Keratinocyte (primary cell): ENCODE data around the gene ZSCAN18. TPM values are rescaled to one million over a fixed set of nuclear protein-coding genes. Genes with fewer than 3 reads are reported as not detected.

Source experiments
- DNase-seq: peaks from one replicate; pipeline ENCODE4 v3.0.0-alpha.2; 2011; ENCODE audit warnings: low read depth, missing footprints, low spot score
- FAIRE-seq: peaks from 2 replicates; lab custom pipeline; 2011; peaks lifted over from hg19 to GRCh38; lab: Jason Lieb, UNC
- H2AFZ ChIP-seq: 2 replicates; pipeline ENCODE4 v1.6.0; 2012; ENCODE audit warnings: low read length, control low read depth, inconsistent platforms; ENCODE audit not compliant: control insufficient read depth
- H3K27ac ChIP-seq: 2 replicates; pipeline ENCODE4 v1.5.1; 2011; ENCODE audit warnings: low read length; ENCODE audit not compliant: control insufficient read depth, insufficient read depth
- H3K27me3 ChIP-seq: 3 replicates; pipeline ENCODE4 v1.6.0; 2011; ENCODE audit warnings: low read length; ENCODE audit not compliant: control insufficient read depth, insufficient read depth; ENCODE audit errors: extremely low read depth
- H3K36me3 ChIP-seq, 2 experiments: 2 replicates in 1 of 2; 3 replicates in 1 of 2; pipeline ENCODE4 v1.5.1; 2011; ENCODE audit warnings: low read length in 2 of 2, mild to moderate bottlenecking in 1 of 2; ENCODE audit not compliant: control insufficient read depth in 2 of 2, insufficient read depth in 2 of 2; ENCODE audit errors: extremely low read depth in 1 of 2
- H3K4me1 ChIP-seq: 3 replicates; pipeline ENCODE4 v1.5.1; 2011; ENCODE audit warnings: low read length; ENCODE audit not compliant: control insufficient read depth, insufficient read depth; ENCODE audit errors: extremely low read depth
- H3K4me2 ChIP-seq: 3 replicates; pipeline ENCODE4 v1.6.0; 2011; ENCODE audit warnings: low read depth, low read length; ENCODE audit not compliant: control insufficient read depth, insufficient read depth; ENCODE audit errors: extremely low read depth
- H3K4me3 ChIP-seq, 3 experiments: fragments of 200-600 bp in 1 of 3; sonication (generic) in 1 of 3; 2 replicates in 2 of 3; 3 replicates in 1 of 3; pipeline ENCODE4 v1.5.1; 2011 to 2016; ENCODE audit warnings: low read length in 3 of 3, mild to moderate bottlenecking in 3 of 3, control low read depth in 2 of 3, inconsistent platforms in 1 of 3, low read depth in 1 of 3, mixed read lengths in 1 of 3, mixed run types in 1 of 3, moderate library complexity in 1 of 3; ENCODE audit not compliant: control insufficient read depth in 2 of 3, insufficient read depth in 2 of 3; ENCODE audit errors: extremely low read depth in 1 of 3
- H3K79me2 ChIP-seq: 2 replicates; pipeline ENCODE4 v1.6.0; 2012; ENCODE audit warnings: low read length; ENCODE audit not compliant: control insufficient read depth, insufficient read depth
- H3K9ac ChIP-seq: 3 replicates; pipeline ENCODE4 v1.6.0; 2011; ENCODE audit warnings: low read length; ENCODE audit not compliant: control insufficient read depth, insufficient read depth; ENCODE audit errors: extremely low read depth
- H3K9me1 ChIP-seq: 3 replicates; pipeline ENCODE4 v1.6.0; 2011; ENCODE audit warnings: low read length; ENCODE audit not compliant: control insufficient read depth, insufficient read depth; ENCODE audit errors: extremely low read depth
- H3K9me3 ChIP-seq: 2 replicates; pipeline ENCODE4 v1.5.1; 2012; ENCODE audit warnings: low read depth, low read length; ENCODE audit not compliant: control insufficient read depth
- H4K20me1 ChIP-seq: 3 replicates; pipeline ENCODE4 v1.6.0; 2011; ENCODE audit warnings: low read length; ENCODE audit not compliant: control insufficient read depth, insufficient read depth; ENCODE audit errors: extremely low read depth
- EZH2 ChIP-seq: IDR thresholded peaks from one replicate; pipeline ENCODE4 v1.6.1; 2012; ENCODE audit warnings: inconsistent platforms, mild to moderate bottlenecking, low read length, moderate library complexity
- dilution Hi-C: fragments of 300-500 bp; cut with MboI; formaldehyde crosslinking; loops from one replicate; pipeline ENCODE4 v1.7.0; 2020; ENCODE audit warnings: low sequenced_read_pairs; ENCODE audit not compliant: extremely low pct_ligation_motif_present
- polyA plus RNA-seq, 5 experiments: library from polyadenylated mRNA; depleted of rRNA in 3 of 5; stranded (reverse) in 3 of 5; stranded (forward) in 1 of 5; unstranded in 1 of 5; fragments of >200 nt; gene quantifications; 1 replicate in 1 of 5; 2 replicates in 3 of 5; 3 replicates in 1 of 5; pipeline versions ENCODE4 v1.2.1 to v1.2.3, GENCODE V29; 2011 to 2012; ENCODE audit warnings: missing spikeins in 2 of 5, low read depth in 1 of 5, low replicate concordance in 1 of 5
- TF ChIP-seq, protein P1 (sequence below), 3 experiments: IDR thresholded peaks in 1 of 3; conservative IDR thresholded peaks in 1 of 3; optimal IDR thresholded peaks in 1 of 3; 2 replicates in 2 of 3; 3 replicates in 1 of 3; pipeline versions ENCODE3 to v1.5.1; 2011; ENCODE audit warnings: low read length in 3 of 3, mild to moderate bottlenecking in 3 of 3, moderate library complexity in 2 of 3, control low read depth in 1 of 3, inconsistent platforms in 1 of 3; ENCODE audit not compliant: insufficient read depth in 2 of 3; ENCODE audit errors: extremely low read depth in 1 of 3

ZSCAN18 gene
- polyA plus RNA-seq, 1 donor (not counting 4 experiments of a cell fraction or from before 2014, with no cell fraction given): 16.1 TPM

DNA sequence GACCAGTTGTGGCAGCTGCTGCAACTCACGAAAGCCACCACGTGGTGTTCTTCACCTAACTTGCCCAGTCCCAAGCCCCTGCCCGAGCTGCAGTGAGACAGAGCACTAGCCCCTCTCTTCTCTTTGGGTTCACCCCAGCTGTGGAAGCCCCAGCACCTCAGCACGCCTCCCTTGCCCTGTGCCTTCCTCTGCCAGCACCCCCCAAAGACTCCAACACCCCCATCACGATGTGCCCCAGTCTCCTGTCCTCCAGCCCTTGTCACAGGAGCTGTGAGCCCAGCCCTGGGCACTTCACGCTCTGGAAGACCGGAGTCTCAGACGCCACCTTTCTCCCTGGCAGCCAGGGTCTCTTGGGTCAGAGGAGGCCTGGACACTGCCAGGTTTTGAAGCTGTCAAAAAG is 41.2 kb downstream of the ZSCAN18 start:
- H4K20me1 ChIP-seq: no peaks in the 10 kb centered on the region
- no peak overlapping the region for H2AFZ ChIP-seq
- TF ChIP-seq, protein P1, sequence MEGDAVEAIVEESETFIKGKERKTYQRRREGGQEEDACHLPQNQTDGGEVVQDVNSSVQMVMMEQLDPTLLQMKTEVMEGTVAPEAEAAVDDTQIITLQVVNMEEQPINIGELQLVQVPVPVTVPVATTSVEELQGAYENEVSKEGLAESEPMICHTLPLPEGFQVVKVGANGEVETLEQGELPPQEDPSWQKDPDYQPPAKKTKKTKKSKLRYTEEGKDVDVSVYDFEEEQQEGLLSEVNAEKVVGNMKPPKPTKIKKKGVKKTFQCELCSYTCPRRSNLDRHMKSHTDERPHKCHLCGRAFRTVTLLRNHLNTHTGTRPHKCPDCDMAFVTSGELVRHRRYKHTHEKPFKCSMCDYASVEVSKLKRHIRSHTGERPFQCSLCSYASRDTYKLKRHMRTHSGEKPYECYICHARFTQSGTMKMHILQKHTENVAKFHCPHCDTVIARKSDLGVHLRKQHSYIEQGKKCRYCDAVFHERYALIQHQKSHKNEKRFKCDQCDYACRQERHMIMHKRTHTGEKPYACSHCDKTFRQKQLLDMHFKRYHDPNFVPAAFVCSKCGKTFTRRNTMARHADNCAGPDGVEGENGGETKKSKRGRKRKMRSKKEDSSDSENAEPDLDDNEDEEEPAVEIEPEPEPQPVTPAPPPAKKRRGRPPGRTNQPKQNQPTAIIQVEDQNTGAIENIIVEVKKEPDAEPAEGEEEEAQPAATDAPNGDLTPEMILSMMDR (optimal IDR thresholded peaks at IDR 0.05 in 1 of 3, IDR thresholded peaks at IDR 0.05 in 1 of 3, conservative IDR thresholded peaks at IDR 0.05 in 1 of 3; ENCODE audit: extremely low read depth in 1 of 3, insufficient read depth in 2 of 3, low read length in 3 of 3): no peak
- TF ChIP-seq EZH2: no peak
- no peak overlapping the region for H3K27ac ChIP-seq
- H3K27me3 ChIP-seq: no peaks in the 10 kb centered on the region
- no peaks in the 10 kb centered on the region for H3K79me2 ChIP-seq
- no peak overlapping the region for H3K4me3 ChIP-seq
- dilution Hi-C loops: no loop called here
- FAIRE-seq (no peak), DNase-seq (no peak)
- no peaks in the 10 kb centered on the region for H3K9me1 ChIP-seq
- H3K9ac ChIP-seq: no peak overlapping the region
- H3K4me2 ChIP-seq: no peak overlapping the region
- no peaks in the 10 kb centered on the region for H3K36me3 ChIP-seq
- H3K9me3 ChIP-seq: peaks cover 25% of the 10 kb centered on the region
- no peaks in the 10 kb centered on the region for H3K4me1 ChIP-seq

DNA sequence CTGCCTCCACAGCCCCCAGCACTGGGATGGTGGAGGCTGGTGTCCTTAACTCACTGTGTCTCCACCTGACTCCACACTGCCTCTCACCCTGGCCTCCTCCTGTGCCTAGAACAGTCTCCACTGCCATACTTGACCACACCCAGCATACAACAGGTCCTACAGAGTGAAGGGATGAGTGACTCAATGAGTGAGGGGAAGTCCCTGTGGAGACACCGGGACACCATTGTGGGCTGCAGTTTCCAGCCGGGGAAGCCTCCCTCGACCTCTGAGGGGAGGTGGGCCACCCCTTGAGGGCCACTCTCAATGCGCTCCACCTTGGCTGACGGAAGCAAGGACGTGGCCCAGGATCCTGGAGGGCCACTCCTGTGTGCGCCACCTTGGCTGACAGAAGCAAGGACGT is 41.8 kb downstream of the ZSCAN18 start:
- DNase-seq (no peak), FAIRE-seq (no peak)
- H4K20me1 ChIP-seq: no peaks in the 10 kb centered on the region
- H3K4me1 ChIP-seq: no peaks in the 10 kb centered on the region
- no peak overlapping the region for H2AFZ ChIP-seq
- H3K9ac ChIP-seq: no peak overlapping the region
- H3K9me1 ChIP-seq: no peaks in the 10 kb centered on the region
- H3K4me3 ChIP-seq: no peak overlapping the region
- H3K4me2 ChIP-seq: no peak overlapping the region
- H3K27me3 ChIP-seq: no peaks in the 10 kb centered on the region
- H3K79me2 ChIP-seq: no peaks in the 10 kb centered on the region
- no peak overlapping the region for H3K27ac ChIP-seq
- dilution Hi-C loops: no loop called here
- H3K36me3 ChIP-seq: no peaks in the 10 kb centered on the region
- peaks cover 29% of the 10 kb centered on the region for H3K9me3 ChIP-seq
- TF ChIP-seq, protein P1 (optimal IDR thresholded peaks at IDR 0.05 in 1 of 3, IDR thresholded peaks at IDR 0.05 in 1 of 3, conservative IDR thresholded peaks at IDR 0.05 in 1 of 3; ENCODE audit: extremely low read depth in 1 of 3, insufficient read depth in 2 of 3, low read length in 3 of 3): no peak
